IPS-15b (cell line): Measurements from ENCODE around the gene NR1H2.

ENCODE experiments used
- H3K27me3 ChIP-seq: one replicate; pipeline ENCODE4 v1.6.1; 2013; ENCODE audit warnings: low read length; ENCODE audit not compliant: control insufficient read depth, insufficient read depth
- H3K36me3 ChIP-seq: one replicate; pipeline ENCODE4 v1.6.1; 2013; ENCODE audit warnings: low read length; ENCODE audit not compliant: control insufficient read depth, insufficient read depth
- H3K4me1 ChIP-seq: one replicate; pipeline ENCODE4 v1.6.1; 2013; ENCODE audit warnings: mild to moderate bottlenecking, low read length; ENCODE audit not compliant: control insufficient read depth, insufficient read depth
- H3K4me3 ChIP-seq: one replicate; pipeline ENCODE4 v1.5.1; 2013; ENCODE audit warnings: low read depth, low read length
- H3K9ac ChIP-seq: one replicate; pipeline ENCODE4 v1.6.1; 2013; ENCODE audit warnings: low read depth, mild to moderate bottlenecking, low read length
- H3K9me3 ChIP-seq: one replicate; pipeline ENCODE4 v1.6.1; 2013; ENCODE audit warnings: mild to moderate bottlenecking, low read length; ENCODE audit not compliant: control insufficient read depth, insufficient read depth

Gene NR1H2

GRCh38 chr19:50398675-50399367 lies 22.6 kb downstream of the NR1H2 start:
- no peaks in the 10 kb centered on the region for H3K4me1 ChIP-seq
- H3K27me3 ChIP-seq = no peaks in the 10 kb centered on the region
- no peak overlapping the region for H3K4me3 ChIP-seq
- H3K9ac ChIP-seq = no peak overlapping the region
- H3K9me3 ChIP-seq = no peaks in the 10 kb centered on the region
- peaks cover 33% of the 10 kb centered on the region for H3K36me3 ChIP-seq

DNA sequence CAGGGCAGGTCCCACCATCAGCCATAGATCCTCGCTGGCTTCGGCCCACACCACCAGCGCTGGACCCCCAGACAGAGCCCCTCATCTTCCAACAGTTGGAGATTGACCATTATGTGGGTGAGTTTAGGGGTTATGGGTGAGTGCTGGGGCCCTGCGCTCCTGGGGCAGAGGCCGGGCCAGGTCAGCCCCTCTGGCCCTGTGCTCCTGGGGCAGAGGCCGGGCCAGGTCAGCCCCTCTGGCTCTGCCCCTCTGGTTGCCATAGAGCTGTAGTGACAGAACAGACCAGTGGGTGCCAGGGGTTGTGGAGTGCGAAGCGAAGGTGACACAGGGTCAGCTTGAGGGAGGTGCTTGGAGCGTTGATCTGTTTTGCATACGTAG lies 23.1 kb downstream of the NR1H2 start:
- H3K9ac ChIP-seq = no peak overlapping the region
- no peaks in the 10 kb centered on the region for H3K27me3 ChIP-seq
- H3K9me3 ChIP-seq = no peaks in the 10 kb centered on the region
- no peaks in the 10 kb centered on the region for H3K4me1 ChIP-seq
- H3K36me3 ChIP-seq = peaks cover 33% of the 10 kb centered on the region
- no peak overlapping the region for H3K4me3 ChIP-seq

- H3K4me1 ChIP-seq = no peaks in the 10 kb centered on the region
- no peaks in the 10 kb centered on the region for H3K27me3 ChIP-seq
- H3K9me3 ChIP-seq = no peaks in the 10 kb centered on the region
- H3K36me3 ChIP-seq = peaks cover 51% of the 10 kb centered on the region
- no peak overlapping the region for H3K4me3 ChIP-seq
- no peak overlapping the region for H3K9ac ChIP-seq
Measured at GRCh38 chr19:50401605-50402450, 25.6 kb downstream of the NR1H2 start.

- H3K9ac ChIP-seq = no peak overlapping the region
- H3K27me3 ChIP-seq = no peaks in the 10 kb centered on the region
- H3K4me1 ChIP-seq = no peaks in the 10 kb centered on the region
- no peak overlapping the region for H3K4me3 ChIP-seq
- H3K9me3 ChIP-seq = no peaks in the 10 kb centered on the region
- peaks cover 54% of the 10 kb centered on the region for H3K36me3 ChIP-seq
Measured at GRCh38 chr19:50402544-50403301, 26.5 kb downstream of the NR1H2 start.

DNA sequence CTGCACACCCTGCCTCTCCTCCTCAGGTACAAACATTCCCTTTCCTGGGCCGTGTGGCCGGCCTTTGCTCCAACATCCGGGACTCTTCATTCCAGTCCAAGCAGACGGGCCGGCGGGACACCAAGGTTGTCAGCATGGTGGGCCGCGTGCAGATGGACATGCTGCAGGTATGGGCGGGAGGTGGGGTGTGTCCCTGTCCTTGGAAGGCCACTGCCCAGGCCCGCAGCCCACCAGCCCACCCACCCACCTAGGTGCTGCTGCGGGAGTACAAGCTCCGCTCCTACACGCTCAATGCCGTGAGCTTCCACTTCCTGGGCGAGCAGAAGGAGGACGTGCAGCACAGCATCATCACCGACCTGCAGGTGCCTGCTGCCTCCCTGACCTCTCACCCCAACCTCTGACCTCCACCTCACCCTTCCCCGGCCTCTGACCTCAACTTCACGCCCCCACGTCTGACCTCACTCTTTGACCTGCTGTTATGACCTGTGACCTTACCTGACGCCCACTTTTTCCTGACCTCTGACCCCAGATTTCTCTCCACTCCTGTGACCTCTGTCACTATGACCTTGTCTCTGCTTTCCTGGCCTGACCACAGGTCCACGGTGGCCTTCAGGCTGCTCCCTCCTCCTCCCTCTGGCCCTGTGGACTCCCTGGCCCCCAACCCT lies 30.0 kb downstream of the NR1H2 start:
- Histone ChIP-seq H3K4me1 (no peaks in the 10 kb centered on the region), H3K36me3 (peaks cover 65% of the 10 kb centered on the region), H3K9ac (no peak overlapping the region)

DNA sequence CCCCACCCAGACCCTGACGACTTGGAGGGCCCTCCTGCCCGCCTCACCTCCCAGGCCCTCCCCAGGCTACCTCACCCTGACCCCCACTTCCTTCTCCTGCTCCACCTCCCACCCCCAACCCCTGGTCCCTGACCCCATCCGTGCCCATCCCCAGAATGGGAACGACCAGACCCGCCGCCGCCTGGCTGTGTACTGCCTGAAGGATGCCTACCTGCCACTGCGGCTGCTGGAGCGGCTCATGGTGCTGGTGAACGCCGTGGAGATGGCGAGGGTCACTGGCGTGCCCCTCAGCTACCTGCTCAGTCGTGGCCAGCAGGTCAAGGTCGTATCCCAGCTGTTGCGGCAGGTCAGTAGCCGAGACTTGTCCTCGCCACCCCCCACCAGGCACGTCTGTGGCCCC lies 30.6 kb downstream of the NR1H2 start:
- Histone ChIP-seq H3K36me3 (peaks cover 63% of the 10 kb centered on the region), H3K4me3 (no peak overlapping the region), H3K27me3 (no peaks in the 10 kb centered on the region), H3K4me1 (no peaks in the 10 kb centered on the region), H3K9me3 (no peaks in the 10 kb centered on the region), H3K9ac (no peak overlapping the region)

More for the DNA sequence above, 30.0 kb downstream of the NR1H2 start:
- H3K4me3 ChIP-seq = no peak overlapping the region
- no peaks in the 10 kb centered on the region for H3K9me3 ChIP-seq
- H3K27me3 ChIP-seq = no peaks in the 10 kb centered on the region

GRCh38 chr19:50409347-50409746 lies 33.1 kb downstream of the NR1H2 start:
- Histone ChIP-seq H3K4me1 (no peaks in the 10 kb centered on the region), H3K27me3 (no peaks in the 10 kb centered on the region), H3K36me3 (peaks cover 49% of the 10 kb centered on the region), H3K4me3 (no peak overlapping the region), H3K9me3 (no peaks in the 10 kb centered on the region), H3K9ac (no peak overlapping the region)

DNA sequence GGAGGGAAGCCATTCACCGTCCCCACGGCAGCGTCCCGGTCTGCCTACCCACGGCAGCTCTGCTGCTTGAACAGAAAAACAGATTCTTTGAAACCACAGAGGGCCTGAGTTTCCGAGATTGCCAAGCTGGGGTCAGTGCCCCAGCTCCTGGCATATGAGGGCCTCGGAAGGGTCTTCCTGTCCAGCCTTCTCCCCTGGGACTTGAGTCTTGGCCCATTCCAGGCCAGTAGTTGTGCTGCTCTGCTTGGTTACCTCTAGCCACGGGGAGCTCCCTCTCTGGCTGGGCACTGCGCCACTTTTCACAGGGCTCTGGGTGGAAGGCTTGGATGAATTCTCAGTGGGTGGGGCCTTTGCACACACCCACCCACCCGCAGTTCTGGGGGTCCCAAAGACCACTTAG lies 33.9 kb downstream of the NR1H2 start:
- Histone ChIP-seq H3K36me3 (peaks cover 48% of the 10 kb centered on the region), H3K4me3 (no peak overlapping the region), H3K9me3 (no peaks in the 10 kb centered on the region), H3K27me3 (no peaks in the 10 kb centered on the region), H3K4me1 (no peaks in the 10 kb centered on the region), H3K9ac (no peak overlapping the region)

GRCh38 chr19:50412419-50412818 lies 36.2 kb downstream of the NR1H2 start:
- no peak overlapping the region for H3K9ac ChIP-seq
- no peaks in the 10 kb centered on the region for H3K27me3 ChIP-seq
- no peaks in the 10 kb centered on the region for H3K4me1 ChIP-seq
- H3K9me3 ChIP-seq = no peaks in the 10 kb centered on the region
- peaks cover 31% of the 10 kb centered on the region for H3K36me3 ChIP-seq
- no peak overlapping the region for H3K4me3 ChIP-seq

- H3K36me3 ChIP-seq = peaks cover 31% of the 10 kb centered on the region
Measured at GRCh38 chr19:50413096-50413495, 36.8 kb downstream of the NR1H2 start.

DNA sequence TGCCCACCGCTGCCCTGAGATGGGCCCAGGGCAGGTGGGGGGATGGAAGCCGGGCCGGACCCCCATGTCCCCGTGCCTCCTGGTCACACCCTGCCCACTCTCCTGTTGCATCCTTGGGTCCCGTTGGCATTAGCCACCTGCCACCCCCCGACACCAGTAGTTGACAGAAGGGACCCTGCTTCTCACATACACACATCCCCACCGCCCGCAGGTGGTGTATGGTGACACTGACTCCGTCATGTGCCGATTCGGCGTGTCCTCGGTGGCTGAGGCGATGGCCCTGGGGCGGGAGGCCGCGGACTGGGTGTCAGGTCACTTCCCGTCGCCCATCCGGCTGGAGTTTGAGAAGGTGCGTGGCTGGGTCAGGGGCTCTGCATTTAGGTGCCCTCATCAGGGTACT lies 37.3 kb downstream of the NR1H2 start:
- peaks cover 30% of the 10 kb centered on the region for H3K36me3 ChIP-seq
- no peaks in the 10 kb centered on the region for H3K4me1 ChIP-seq

More at GRCh38 chr19:50413096-50413495, 36.8 kb downstream of the NR1H2 start:
- Histone ChIP-seq H3K27me3 (no peaks in the 10 kb centered on the region), H3K4me1 (no peaks in the 10 kb centered on the region), H3K9ac (no peak overlapping the region), H3K9me3 (no peaks in the 10 kb centered on the region), H3K4me3 (no peak overlapping the region)

More for the DNA sequence above, 37.3 kb downstream of the NR1H2 start:
- Histone ChIP-seq H3K9me3 (no peaks in the 10 kb centered on the region), H3K4me3 (no peak overlapping the region), H3K27me3 (no peaks in the 10 kb centered on the region), H3K9ac (no peak overlapping the region)
